Measurements from ENCODE around the gene RLBP1. TPM values are rescaled to one million over a fixed set of nuclear protein-coding genes. Genes with fewer than 3 reads are reported as not detected.
A peak's percentile ranks its signal among the peaks of the same experiment; 100 is the strongest.

Gene RLBP1
- total and polyA plus RNA-seq, 2 experiments from 2014 or later: not detected

DNA sequence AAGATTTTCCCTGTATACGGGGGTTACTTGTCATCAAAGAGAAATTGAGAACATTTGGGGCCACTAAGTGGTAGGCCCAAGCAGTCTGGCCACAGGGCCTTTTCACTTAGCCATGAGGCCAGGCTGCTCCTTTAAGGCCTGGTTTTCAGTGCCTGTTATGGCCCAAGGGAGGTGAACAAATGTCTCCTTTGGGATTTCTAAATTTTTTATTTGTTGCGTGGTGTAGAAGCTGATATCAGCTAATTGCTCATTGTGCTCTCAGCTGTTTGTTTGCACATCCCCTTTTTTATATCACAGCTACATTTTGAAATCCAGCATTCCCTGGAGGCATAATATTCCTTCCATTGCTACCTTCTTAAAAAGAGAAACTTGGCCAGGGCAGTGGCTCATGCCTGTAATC, 48.5 kb downstream of the RLBP1 start (continued):
- no peak for TF ChIP-seq STAT1 (IDR thresholded peaks at IDR 0.05; ENCODE audit: unreplicated experiment)

DNA sequence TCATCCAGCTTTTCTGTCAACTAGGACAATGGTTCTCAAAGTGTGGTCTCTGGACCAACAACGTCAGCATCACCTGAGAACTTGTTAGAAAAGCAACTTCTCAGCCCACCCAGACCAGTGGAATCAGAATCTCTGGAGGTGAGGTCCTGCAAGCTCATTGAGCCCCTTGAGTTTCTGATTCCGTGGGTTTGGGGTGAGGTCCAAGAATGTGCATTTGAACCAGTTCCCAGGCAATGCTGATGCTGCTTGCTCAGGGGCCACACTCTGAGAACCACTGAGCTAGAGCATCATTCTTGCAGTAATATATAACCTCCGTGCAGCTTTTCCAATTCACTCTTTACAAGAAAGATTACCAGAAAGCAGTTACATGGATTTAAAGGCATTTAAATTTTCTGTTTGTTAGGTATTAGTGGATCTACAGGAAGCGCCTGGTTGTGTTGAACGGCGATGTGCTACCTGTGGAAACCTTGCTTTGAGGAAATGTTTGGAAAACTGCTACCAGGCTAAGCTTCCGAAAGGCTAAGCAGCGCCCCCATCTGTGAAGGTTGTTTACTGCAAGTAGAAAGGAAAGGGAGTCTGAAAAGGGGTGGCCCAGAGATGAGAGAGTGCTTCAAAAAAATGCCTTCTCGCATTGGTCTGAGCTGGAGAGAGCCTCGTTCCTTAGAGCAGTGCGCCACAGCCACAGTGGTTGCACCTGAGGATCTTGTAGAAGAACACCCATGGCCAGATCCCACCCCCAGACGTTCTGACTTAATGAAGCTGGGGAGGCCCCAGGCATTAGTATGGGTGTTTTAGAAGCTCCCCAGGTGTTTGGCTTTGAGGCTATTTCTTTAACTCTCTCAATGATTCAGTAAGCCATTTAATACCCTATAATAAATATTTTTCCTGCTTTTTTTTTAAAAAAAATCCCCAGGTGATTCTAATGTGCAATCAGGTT, 50.0 kb downstream of the RLBP1 start:
- Histone ChIP-seq H3K79me2 (replicated peaks; ENCODE audit: insufficient read depth) (no peaks in the 10 kb centered on the region), H3F3A (replicated peaks; ENCODE audit: low read depth) (no peaks in the 10 kb centered on the region), H3K36me3 (ENCODE audit: insufficient read depth) (no peaks in the 10 kb centered on the region), H4K20me1 (replicated peaks; ENCODE audit: insufficient read depth) (no peaks in the 10 kb centered on the region), H3K4me1 (ENCODE audit: insufficient read depth) (peaks cover 3% of the 10 kb centered on the region; the same call in 1 of the 2 replicates), H3K4me2 (no peak overlapping the region), H3K9me2 (ENCODE audit: insufficient read depth) (no peaks in the 10 kb centered on the region), H2AFZ (no peak overlapping the region), H3K27me3 (ENCODE audit: insufficient read depth) (no peaks in the 10 kb centered on the region), H3K4me3 (no peak overlapping the region), H3K27ac (ENCODE audit: low read depth) (no peak overlapping the region)
- H3K9me3 Mint-ChIP-seq: no peaks in the 10 kb centered on the region
- peak; percentile 97 for ATAC-seq
- DNase-seq (ENCODE audit: low spot score): peak; percentile 93
- no peak overlapping the region; the same call in 1 of the 2 replicates for H3K27ac Mint-ChIP-seq
- no peaks in the 10 kb centered on the region for H3K36me3 Mint-ChIP-seq (ENCODE audit: low read depth)
- H3K4me3 Mint-ChIP-seq: no peak overlapping the region
- H3K27me3 Mint-ChIP-seq (ENCODE audit: insufficient read depth, low read depth, poor library complexity): peaks cover 2% of the 10 kb centered on the region
- H3K4me1 Mint-ChIP-seq: peaks cover 11% of the 10 kb centered on the region
- TF ChIP-seq ZNF331 (CRISPR knock-in tag; IDR thresholded peaks at IDR 0.05; ENCODE audit: low read depth): no peak
- TF ChIP-seq, protein P1, sequence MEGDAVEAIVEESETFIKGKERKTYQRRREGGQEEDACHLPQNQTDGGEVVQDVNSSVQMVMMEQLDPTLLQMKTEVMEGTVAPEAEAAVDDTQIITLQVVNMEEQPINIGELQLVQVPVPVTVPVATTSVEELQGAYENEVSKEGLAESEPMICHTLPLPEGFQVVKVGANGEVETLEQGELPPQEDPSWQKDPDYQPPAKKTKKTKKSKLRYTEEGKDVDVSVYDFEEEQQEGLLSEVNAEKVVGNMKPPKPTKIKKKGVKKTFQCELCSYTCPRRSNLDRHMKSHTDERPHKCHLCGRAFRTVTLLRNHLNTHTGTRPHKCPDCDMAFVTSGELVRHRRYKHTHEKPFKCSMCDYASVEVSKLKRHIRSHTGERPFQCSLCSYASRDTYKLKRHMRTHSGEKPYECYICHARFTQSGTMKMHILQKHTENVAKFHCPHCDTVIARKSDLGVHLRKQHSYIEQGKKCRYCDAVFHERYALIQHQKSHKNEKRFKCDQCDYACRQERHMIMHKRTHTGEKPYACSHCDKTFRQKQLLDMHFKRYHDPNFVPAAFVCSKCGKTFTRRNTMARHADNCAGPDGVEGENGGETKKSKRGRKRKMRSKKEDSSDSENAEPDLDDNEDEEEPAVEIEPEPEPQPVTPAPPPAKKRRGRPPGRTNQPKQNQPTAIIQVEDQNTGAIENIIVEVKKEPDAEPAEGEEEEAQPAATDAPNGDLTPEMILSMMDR (conservative IDR thresholded peaks at IDR 0.05; ENCODE audit: low read depth in 2 of 2): peak; percentile 91 to 95
- no peak for TF ChIP-seq JUNB (IDR thresholded peaks at IDR 0.05; ENCODE audit: unreplicated experiment)

- Histone ChIP-seq H3K4me2 (no peak overlapping the region), H3K4me3 (no peak overlapping the region), H3K27me3 (ENCODE audit: insufficient read depth) (no peaks in the 10 kb centered on the region), H4K20me1 (replicated peaks; ENCODE audit: insufficient read depth) (no peaks in the 10 kb centered on the region), H3K4me1 (ENCODE audit: insufficient read depth) (peaks cover 13% of the 10 kb centered on the region), H3F3A (replicated peaks; ENCODE audit: low read depth) (no peaks in the 10 kb centered on the region), H3K79me2 (replicated peaks; ENCODE audit: insufficient read depth) (no peaks in the 10 kb centered on the region), H2AFZ (no peak overlapping the region), H3K36me3 (ENCODE audit: insufficient read depth) (no peaks in the 10 kb centered on the region), H3K9me2 (ENCODE audit: insufficient read depth) (no peaks in the 10 kb centered on the region), H3K27ac (ENCODE audit: low read depth) (no peak overlapping the region)
- TF ChIP-seq EZH2phosphoT487 (IDR thresholded peaks at IDR 0.05; ENCODE audit: unreplicated experiment): no peak
- TF ChIP-seq, protein P2, sequence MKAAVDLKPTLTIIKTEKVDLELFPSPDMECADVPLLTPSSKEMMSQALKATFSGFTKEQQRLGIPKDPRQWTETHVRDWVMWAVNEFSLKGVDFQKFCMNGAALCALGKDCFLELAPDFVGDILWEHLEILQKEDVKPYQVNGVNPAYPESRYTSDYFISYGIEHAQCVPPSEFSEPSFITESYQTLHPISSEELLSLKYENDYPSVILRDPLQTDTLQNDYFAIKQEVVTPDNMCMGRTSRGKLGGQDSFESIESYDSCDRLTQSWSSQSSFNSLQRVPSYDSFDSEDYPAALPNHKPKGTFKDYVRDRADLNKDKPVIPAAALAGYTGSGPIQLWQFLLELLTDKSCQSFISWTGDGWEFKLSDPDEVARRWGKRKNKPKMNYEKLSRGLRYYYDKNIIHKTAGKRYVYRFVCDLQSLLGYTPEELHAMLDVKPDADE (IDR thresholded peaks at IDR 0.05): no peak
- TF ChIP-seq JUNB (IDR thresholded peaks at IDR 0.05; ENCODE audit: unreplicated experiment): no peak
- TF ChIP-seq CREB1 (CRISPR knock-in tag; IDR thresholded peaks at IDR 0.05; ENCODE audit: low read depth): no peak
- TF ChIP-seq, protein P1 (conservative IDR thresholded peaks at IDR 0.05; ENCODE audit: low read depth in 2 of 2): no peak
- no peak overlapping the region for H3K4me3 Mint-ChIP-seq
- H3K27me3 Mint-ChIP-seq (ENCODE audit: insufficient read depth, low read depth, poor library complexity): peaks cover 2% of the 10 kb centered on the region
- no peak overlapping the region for H3K27ac Mint-ChIP-seq
- DNase-seq (ENCODE audit: low spot score) (no peak), ATAC-seq (no peak)
- peaks cover 21% of the 10 kb centered on the region for H3K4me1 Mint-ChIP-seq
- no peaks in the 10 kb centered on the region for H3K9me3 Mint-ChIP-seq
- no peaks in the 10 kb centered on the region for H3K36me3 Mint-ChIP-seq (ENCODE audit: low read depth)
Measured at GRCh38 chr15:89170364-89170763, 51.0 kb downstream of the RLBP1 start.
